GM12872 (cell line): ENCODE results near the gene RGS13.

Source experiments
- CTCF ChIP-seq: IDR thresholded peaks from 3 replicates; pipeline ENCODE4 v1.5.1; 2011; ENCODE audit warnings: low read depth, mild to moderate bottlenecking, low read length, moderate library complexity; ENCODE audit not compliant: insufficient read depth

Gene RGS13

GRCh38 chr1:192633533-192634253, 2.3 kb upstream of the RGS13 start:
- no peak for TF ChIP-seq CTCF

GRCh38 chr1:192635041-192635440, 906 bp upstream of the RGS13 start:
- TF ChIP-seq CTCF = no peak

GRCh38 chr1:192639607-192640368, 3.8 kb downstream of the RGS13 start:
- TF ChIP-seq CTCF = no peak

- no peak for TF ChIP-seq CTCF
Observed at GRCh38 chr1:192652159-192652558, 16.2 kb downstream of the RGS13 start.

- no peak for TF ChIP-seq CTCF
Observed at GRCh38 chr1:192654120-192654519, 18.2 kb downstream of the RGS13 start.

GRCh38 chr1:192654591-192655251, 18.8 kb downstream of the RGS13 start:
- TF ChIP-seq CTCF = no peak

- no peak for TF ChIP-seq CTCF
Observed at GRCh38 chr1:192657760-192658159, 21.8 kb downstream of the RGS13 start.
